Natural killer cell (primary cell): ENCODE data around the gene KREMEN1. TPM values are rescaled to one million over a fixed set of nuclear protein-coding genes. Genes with fewer than 3 reads are reported as not detected.

Source experiments
- ATAC-seq, 3 donors: fragments of 150-1000 bp in 2 of 3; fragments of 200-7000 bp in 1 of 3; cut with Tn5 transposase; 1 replicate in 1 of 3; 2 replicates in 2 of 3; pipeline ENCODE4 v1.10.0; 2021; ENCODE audit warnings: mild to moderate bottlenecking in 2 of 3, moderate library complexity in 2 of 3
- DNase-seq, 2 donors: peaks; one replicate each; pipeline versions ENCODE4 v3.0.0 to v3.0.0-alpha.2; 2013 to 2021; ENCODE audit warnings: mixed read lengths in 1 of 2
- H3K27ac ChIP-seq: one replicate; pipeline ENCODE4 v1.5.1; 2013; ENCODE audit warnings: mild to moderate bottlenecking, low read length
- H3K27me3 ChIP-seq: one replicate; pipeline ENCODE4 v1.6.1; 2013; ENCODE audit warnings: low read length; ENCODE audit not compliant: control insufficient read depth, insufficient read depth
- H3K36me3 ChIP-seq: one replicate; pipeline ENCODE4 v1.6.1; 2013; ENCODE audit warnings: low read length; ENCODE audit not compliant: control insufficient read depth, insufficient read depth
- H3K4me1 ChIP-seq: one replicate; pipeline ENCODE4 v1.6.1; 2013; ENCODE audit warnings: low read length; ENCODE audit not compliant: control insufficient read depth, insufficient read depth
- H3K4me3 ChIP-seq: one replicate; pipeline ENCODE4 v1.5.1; 2013; ENCODE audit warnings: low read length
- H3K9me3 ChIP-seq: one replicate; pipeline ENCODE4 v1.6.1; 2013; ENCODE audit warnings: low read length; ENCODE audit not compliant: control insufficient read depth, insufficient read depth
- H3K27ac Mint-ChIP-seq, 2 donors: one replicate each; pipeline ENCODE4 v1.8.0; 2022; ENCODE audit warnings: mild to moderate bottlenecking in 2 of 2, mixed read lengths in 2 of 2, moderate library complexity in 1 of 2
- H3K27me3 Mint-ChIP-seq, 2 donors: one replicate each; pipeline ENCODE4 v1.8.0; 2022; ENCODE audit warnings: low read depth in 2 of 2, mixed read lengths in 2 of 2
- H3K36me3 Mint-ChIP-seq: one replicate; pipeline ENCODE4 v1.8.0; 2022; ENCODE audit warnings: mixed read lengths
- H3K4me1 Mint-ChIP-seq, 2 donors: one replicate each; pipeline ENCODE4 v1.8.0; 2022; ENCODE audit warnings: mixed read lengths in 2 of 2
- H3K4me3 Mint-ChIP-seq: one replicate; pipeline ENCODE4 v1.8.0; 2022; ENCODE audit warnings: mild to moderate bottlenecking, moderate library complexity, mixed read lengths
- H3K9me3 Mint-ChIP-seq, 2 donors: one replicate each; pipeline ENCODE4 v1.8.0; 2022; ENCODE audit warnings: mixed read lengths in 2 of 2
- WGBS: methylation state at CpG from one replicate; pipeline ENCODE4 v1.1.7; 2013; ENCODE audit warnings: missing lambda C conversion rate; ENCODE audit not compliant: insufficient coverage; 5-methylcytosine and 5-hydroxymethylcytosine counted together
- intact Hi-C: fragments of 100-400 bp; cut with micrococcal nuclease; formaldehyde crosslinking; loops from one replicate; pipeline ENCODE4 v1.14.2; 2022
- total RNA-seq, 4 donors: library from RNA; stranded (reverse); fragments of 120-200 nt in 1 of 4; gene quantifications; one replicate each; pipeline versions ENCODE4 v1.2.3 to v1.2.4, GENCODE V29; 2013 to 2022
- TF ChIP-seq, protein P1 (sequence below): fragments of 200-600 bp; IDR thresholded peaks from one replicate; pipeline ENCODE4 v1.8.0; 2022; ENCODE audit warnings: antibody characterized with exemption

KREMEN1 gene
- total RNA-seq, 3 donors from 2014 or later (not counting 1 experiment from before 2014, with no cell fraction given): 0.23 TPM; not detected in 2

DNA sequence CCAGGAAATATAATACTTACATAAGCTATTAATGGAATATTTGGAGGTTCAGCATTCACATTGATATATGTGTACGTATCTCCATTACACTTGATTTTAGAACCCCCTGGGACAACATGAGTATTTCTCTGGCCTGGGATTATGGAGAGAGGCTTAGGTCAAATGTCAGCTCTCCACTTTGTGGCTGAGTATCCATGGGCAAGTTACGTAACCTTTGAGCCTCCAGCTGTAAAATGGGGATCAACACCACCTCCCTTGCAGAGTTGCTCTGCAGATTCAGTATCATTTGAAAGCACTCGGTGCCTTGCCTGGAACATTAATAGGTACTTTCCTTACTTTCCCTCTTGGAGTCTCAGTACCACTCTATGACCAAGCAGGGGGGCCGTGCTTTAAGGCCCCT is 44.4 kb upstream of the KREMEN1 start:
- H3K27ac ChIP-seq: no peak overlapping the region
- Mint-ChIP-seq H3K36me3 (no peaks in the 10 kb centered on the region), H3K27me3 (peaks cover 46 to 73% of the 10 kb centered on the region in 2 donors), H3K4me3 (no peak overlapping the region), H3K4me1 (peaks cover 20 to 26% of the 10 kb centered on the region in 2 donors), H3K9me3 (no peaks in the 10 kb centered on the region), H3K27ac (no peak overlapping the region)
- no peaks in the 10 kb centered on the region for H3K9me3 ChIP-seq
- intact Hi-C loops: no loop called here
- no peak overlapping the region for H3K4me3 ChIP-seq
- no peak for DNase-seq
- H3K27me3 ChIP-seq: peaks cover 30% of the 10 kb centered on the region
- TF ChIP-seq, protein P1, sequence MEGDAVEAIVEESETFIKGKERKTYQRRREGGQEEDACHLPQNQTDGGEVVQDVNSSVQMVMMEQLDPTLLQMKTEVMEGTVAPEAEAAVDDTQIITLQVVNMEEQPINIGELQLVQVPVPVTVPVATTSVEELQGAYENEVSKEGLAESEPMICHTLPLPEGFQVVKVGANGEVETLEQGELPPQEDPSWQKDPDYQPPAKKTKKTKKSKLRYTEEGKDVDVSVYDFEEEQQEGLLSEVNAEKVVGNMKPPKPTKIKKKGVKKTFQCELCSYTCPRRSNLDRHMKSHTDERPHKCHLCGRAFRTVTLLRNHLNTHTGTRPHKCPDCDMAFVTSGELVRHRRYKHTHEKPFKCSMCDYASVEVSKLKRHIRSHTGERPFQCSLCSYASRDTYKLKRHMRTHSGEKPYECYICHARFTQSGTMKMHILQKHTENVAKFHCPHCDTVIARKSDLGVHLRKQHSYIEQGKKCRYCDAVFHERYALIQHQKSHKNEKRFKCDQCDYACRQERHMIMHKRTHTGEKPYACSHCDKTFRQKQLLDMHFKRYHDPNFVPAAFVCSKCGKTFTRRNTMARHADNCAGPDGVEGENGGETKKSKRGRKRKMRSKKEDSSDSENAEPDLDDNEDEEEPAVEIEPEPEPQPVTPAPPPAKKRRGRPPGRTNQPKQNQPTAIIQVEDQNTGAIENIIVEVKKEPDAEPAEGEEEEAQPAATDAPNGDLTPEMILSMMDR: no peak
- no peak for ATAC-seq
- H3K4me1 ChIP-seq: peaks cover 25% of the 10 kb centered on the region
- no peaks in the 10 kb centered on the region for H3K36me3 ChIP-seq
- 95% methylated on average over 3 of the region's 4 CpGs for WGBS

DNA sequence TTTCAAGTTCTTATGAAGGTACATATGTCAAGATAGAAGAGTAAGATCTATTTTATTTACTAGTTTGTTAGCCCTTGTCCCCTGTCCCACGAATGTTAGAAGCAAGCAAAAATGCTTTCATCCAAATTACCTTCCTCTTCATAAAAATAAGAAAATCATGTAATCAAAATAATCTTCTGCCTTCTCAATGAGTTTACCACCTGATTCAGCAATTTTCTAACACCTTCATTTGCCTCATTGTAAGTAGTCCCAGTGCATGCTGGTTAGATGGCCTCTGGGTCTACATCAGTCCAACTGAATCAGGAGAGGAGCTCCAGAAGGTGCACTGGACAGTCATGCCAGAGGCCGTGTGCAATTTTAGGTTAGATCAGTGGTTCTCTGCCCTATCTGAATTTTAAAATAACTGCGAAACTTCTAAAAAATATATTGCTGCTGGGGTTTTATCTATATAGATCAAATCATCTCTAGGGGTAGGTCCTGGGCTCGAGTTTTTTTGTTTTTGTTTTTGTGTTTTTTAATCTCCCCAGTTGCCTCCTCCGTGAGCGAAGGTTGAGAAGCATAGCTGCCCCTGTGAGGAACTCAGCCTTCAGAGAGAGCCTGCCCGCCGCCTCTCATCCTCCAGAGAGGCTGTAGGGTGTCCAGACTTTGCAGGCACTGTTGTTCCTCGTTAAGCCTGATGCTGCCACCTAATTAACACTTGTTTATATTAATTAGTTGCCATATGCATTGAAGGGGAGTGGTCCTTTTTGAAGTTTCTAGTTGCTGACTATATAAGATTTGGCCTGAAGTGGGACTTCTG is 43.4 kb upstream of the KREMEN1 start:
- WGBS: 91% methylated on average over 7 of the region's 9 CpGs
- peaks cover 31% of the 10 kb centered on the region for H3K27me3 ChIP-seq
- no peak overlapping the region for H3K4me3 ChIP-seq
- ATAC-seq (no peak), DNase-seq (no peak)
- Mint-ChIP-seq H3K9me3 (no peaks in the 10 kb centered on the region), H3K4me3 (no peak overlapping the region), H3K4me1 (peaks cover 20 to 26% of the 10 kb centered on the region in 2 donors), H3K36me3 (no peaks in the 10 kb centered on the region), H3K27me3 (peaks cover 47 to 73% of the 10 kb centered on the region in 2 donors), H3K27ac (no peak overlapping the region)
- no peak overlapping the region for H3K27ac ChIP-seq
- H3K9me3 ChIP-seq: no peaks in the 10 kb centered on the region
- TF ChIP-seq, protein P1: no peak
- no peaks in the 10 kb centered on the region for H3K36me3 ChIP-seq
- intact Hi-C loops: no loop called here
- H3K4me1 ChIP-seq: peaks cover 25% of the 10 kb centered on the region

DNA sequence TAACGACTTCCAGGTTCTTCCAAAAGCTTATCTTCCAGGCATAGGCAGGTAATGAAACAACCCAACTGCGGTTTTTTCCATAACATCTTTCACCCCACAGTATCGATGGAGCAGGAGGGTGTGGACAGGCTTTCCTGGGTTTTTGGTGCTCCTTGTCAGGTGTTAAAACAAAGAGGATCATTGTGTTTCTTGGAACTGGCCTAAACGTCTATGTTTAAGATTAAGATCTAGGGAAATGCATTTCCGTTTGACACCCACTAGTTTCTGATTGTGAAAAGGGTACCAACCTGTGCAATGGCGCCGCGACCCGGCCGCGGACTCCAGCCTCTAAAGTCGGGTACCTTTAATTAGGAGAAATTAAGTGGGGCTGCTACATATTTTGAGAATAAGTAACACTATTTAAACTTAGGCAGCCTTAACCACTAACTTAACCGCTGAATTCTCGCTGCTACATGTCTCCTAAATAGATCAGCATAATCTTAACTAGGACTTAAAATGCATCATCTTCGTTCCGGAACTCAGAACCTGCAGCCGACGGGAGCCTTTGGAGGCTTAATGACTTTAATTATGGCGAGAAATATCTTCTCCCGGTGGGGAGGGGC is 42.7 kb upstream of the KREMEN1 start:
- peaks cover 25% of the 10 kb centered on the region for H3K4me1 ChIP-seq
- H3K4me3 Mint-ChIP-seq: peak overlapping the region; percentile 79
- peak overlapping the region in 1 of 2 donors; percentile 73 for H3K27ac Mint-ChIP-seq
- H3K27me3 Mint-ChIP-seq: peaks cover 50 to 77% of the 10 kb centered on the region in 2 donors
- TF ChIP-seq, protein P1: no peak
- H3K27me3 ChIP-seq: peaks cover 33% of the 10 kb centered on the region
- peak in 1 of 2 donors; percentile 11 for DNase-seq
- H3K36me3 Mint-ChIP-seq: no peaks in the 10 kb centered on the region
- H3K9me3 ChIP-seq: no peaks in the 10 kb centered on the region
- 5% methylated on average over 17 of the region's 20 CpGs for WGBS
- no peak overlapping the region for H3K27ac ChIP-seq
- ATAC-seq: peak in 1 of 3 donors; percentile 6
- no peak overlapping the region for H3K4me3 ChIP-seq
- intact Hi-C loops: loop anchor here (5.0 kb wide), 2 partner anchors 73 to 93 kb away; no protein-coding TSS in a partner anchor
- H3K36me3 ChIP-seq: no peaks in the 10 kb centered on the region
- no peaks in the 10 kb centered on the region for H3K9me3 Mint-ChIP-seq
- peaks cover 20 to 26% of the 10 kb centered on the region in 2 donors for H3K4me1 Mint-ChIP-seq
